Omental fat pad (tissue), 4 donors: ENCODE results near the gene SUPT3H. TPM values are rescaled to one million over a fixed set of nuclear protein-coding genes. Genes with fewer than 3 reads are reported as not detected.
"Not testable (repeated sequence)": the region's sequence is repeated elsewhere in the genome, so short reads cannot be mapped to it uniquely, and the experiment has no call there.

Experiments used
- ATAC-seq: fragments of 150-250 bp; one replicate; pipeline ENCODE4 v1.9.1; 2016; ENCODE audit warnings: mild to moderate bottlenecking, moderate library complexity; ENCODE audit not compliant: low FRiP score
- DNase-seq: peaks from one replicate; pipeline ENCODE4 v3.0.0-alpha.2; 2019; ENCODE audit warnings: low spot score
- total RNA-seq, 4 donors: library from RNA; depleted of rRNA; stranded (reverse); fragments of >200 nt; gene quantifications; one replicate each; pipeline ENCODE4 v1.1.0, GENCODE V29; 2016
- TF ChIP-seq, protein P1 (sequence below), 3 donors: fragments of 450-650 bp; IDR thresholded peaks; one replicate each; pipeline ENCODE4 v1.5.1; 2016 to 2017; ENCODE audit warnings: antibody characterized with exemption in 3 of 3, mild to moderate bottlenecking in 3 of 3, moderate library complexity in 2 of 3

SUPT3H gene
- total RNA-seq, 4 donors from 2014 or later = 2.2 to 8.4 (median 5.2) TPM

DNA sequence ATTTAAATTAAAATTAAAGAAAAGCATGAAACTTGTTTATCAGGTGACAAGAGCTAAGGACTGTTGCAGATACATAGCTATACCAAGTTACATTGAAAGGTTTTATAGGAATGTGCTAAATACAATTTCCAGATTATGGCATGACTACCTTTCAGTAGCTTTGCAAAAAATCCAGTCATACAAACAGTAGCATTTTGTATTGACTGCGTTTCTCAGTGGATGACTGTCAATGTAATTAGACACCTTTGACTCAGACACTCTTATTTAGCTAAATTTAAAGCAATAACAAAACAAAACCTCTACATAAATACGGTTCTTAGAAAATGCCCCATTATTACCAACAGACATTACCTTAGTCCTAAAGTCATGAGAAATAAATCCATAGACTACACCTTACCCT, 325.4 kb downstream of the SUPT3H start:
- DNase-seq (no peak), ATAC-seq (no peak)
- TF ChIP-seq, protein P1, sequence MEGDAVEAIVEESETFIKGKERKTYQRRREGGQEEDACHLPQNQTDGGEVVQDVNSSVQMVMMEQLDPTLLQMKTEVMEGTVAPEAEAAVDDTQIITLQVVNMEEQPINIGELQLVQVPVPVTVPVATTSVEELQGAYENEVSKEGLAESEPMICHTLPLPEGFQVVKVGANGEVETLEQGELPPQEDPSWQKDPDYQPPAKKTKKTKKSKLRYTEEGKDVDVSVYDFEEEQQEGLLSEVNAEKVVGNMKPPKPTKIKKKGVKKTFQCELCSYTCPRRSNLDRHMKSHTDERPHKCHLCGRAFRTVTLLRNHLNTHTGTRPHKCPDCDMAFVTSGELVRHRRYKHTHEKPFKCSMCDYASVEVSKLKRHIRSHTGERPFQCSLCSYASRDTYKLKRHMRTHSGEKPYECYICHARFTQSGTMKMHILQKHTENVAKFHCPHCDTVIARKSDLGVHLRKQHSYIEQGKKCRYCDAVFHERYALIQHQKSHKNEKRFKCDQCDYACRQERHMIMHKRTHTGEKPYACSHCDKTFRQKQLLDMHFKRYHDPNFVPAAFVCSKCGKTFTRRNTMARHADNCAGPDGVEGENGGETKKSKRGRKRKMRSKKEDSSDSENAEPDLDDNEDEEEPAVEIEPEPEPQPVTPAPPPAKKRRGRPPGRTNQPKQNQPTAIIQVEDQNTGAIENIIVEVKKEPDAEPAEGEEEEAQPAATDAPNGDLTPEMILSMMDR (IDR thresholded peaks at IDR 0.05) = no peak

DNA sequence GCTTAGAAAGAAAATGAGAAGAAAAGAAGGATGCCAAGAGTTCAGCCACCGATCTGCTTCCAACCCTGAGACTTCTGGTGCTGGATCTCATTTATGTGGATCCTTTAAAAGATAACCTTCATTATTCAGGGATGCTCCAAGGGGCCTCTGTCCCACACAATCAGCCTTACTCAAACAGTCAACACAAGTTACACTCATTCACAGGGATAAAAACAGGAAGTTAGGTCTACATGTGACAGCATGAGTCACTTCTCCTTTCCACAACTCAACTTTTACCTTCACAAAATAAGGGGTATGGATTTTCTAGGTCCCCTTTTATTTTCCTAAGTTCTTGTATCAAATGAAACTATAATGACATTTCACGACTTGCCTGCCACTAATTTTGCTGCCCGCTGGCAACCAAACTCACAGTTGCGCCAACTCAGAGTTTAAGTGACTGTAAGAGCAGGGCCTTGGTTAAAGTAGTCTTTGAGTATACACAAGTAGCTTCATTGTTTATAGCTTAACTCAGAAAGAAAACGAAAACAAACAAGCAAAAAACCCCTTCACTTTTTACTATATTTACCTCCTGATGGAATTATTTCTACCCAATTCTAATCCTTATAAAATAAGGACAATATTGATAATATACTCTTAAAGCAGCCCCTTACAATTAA, 328.4 kb downstream of the SUPT3H start:
- DNase-seq (no peak), ATAC-seq (no peak)
- TF ChIP-seq, protein P1 (IDR thresholded peaks at IDR 0.05) = no peak

DNA sequence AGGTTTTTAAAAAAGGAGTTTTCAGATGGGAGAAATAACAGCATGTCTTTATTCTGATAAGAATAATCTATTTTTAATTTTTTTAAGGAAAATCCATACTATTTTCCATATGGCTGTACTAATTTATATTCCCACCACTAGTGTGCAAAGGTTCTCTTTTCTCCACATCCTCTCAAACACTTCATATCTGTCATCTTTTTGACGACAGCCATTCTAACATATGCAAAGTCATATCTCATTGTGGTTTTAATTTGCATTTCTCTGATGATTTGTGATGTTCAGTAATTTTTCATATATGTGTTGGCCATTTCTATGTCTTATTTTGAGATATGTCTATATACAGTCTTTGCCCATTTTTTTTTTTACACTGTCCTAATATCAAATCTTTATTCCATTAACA, 330.2 kb downstream of the SUPT3H start:
- ATAC-seq (no peak), DNase-seq (no peak)
- TF ChIP-seq, protein P1 (IDR thresholded peaks at IDR 0.05) = no peak

DNA sequence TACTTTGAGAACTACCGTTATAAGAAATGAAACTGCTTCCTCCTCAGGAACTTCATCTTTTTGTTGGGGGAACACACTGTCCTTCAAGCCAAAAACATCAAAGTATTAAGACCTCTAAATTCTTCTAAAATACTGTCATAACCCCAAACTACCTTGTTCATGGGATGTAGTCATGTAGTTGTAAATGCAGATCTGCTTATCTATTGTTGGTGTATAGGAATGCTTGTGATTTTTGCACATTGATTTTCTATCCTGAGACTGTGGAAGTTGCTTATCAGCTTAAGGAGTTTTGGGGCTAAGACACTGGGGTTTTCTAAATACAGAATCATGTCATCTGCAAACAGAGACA, 332.5 kb downstream of the SUPT3H start:
- ATAC-seq (no peak), DNase-seq (no peak)
- TF ChIP-seq, protein P1 (IDR thresholded peaks at IDR 0.05) = no peak

DNA sequence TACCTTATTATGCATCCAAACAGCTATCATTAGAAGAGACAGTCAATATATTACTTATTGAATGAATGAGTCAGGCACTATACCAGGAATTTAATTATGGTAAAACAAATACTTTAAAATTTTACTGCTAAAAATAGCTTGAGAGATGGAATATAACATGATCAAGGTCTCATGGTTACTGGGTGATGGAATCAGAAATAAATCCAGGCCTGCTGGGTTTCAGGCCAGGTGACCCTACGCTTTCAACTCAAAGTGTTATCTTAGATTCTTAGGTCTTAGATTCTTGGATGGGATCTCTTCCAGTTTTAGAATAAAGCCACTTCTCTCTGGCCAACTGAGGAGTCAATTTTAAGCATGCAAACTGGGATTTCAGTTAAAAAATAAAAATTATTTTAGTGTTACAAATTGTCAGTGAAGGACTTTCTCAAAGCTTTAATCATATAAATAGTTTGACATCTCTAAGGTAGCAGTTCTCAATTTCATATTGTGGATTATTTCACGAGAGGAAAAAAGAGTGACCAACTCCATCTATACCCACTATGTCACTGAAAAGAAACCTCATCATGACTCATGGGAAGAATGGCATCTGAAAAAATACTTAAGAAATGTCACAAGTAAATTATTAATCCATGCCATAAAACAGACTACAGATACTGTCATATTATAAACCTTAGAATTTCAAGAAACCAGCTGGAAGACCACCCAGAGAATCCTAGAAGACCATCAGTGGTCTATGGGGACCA, 333.1 kb downstream of the SUPT3H start:
- TF ChIP-seq, protein P1 (IDR thresholded peaks at IDR 0.05) = no peak
- DNase-seq (no peak), ATAC-seq (no peak)

DNA sequence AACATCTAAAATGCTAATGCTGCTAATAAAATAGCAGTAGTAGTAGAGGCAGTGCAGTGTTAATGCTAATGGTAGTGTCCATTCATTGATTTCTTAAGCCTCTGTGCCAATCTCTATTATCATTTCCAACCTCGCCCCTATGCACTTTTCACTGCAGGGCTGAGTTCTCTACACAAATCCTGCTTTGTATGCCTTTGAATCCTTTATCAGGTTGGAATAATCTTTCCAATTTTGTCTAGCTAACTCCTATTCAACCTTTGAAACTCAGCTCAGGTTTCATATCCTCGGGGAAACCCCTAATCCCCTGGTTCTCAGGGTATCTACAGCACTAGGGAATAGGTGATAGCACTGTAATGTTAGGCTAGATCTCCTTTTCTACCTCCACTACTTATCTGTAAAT, 333.6 kb downstream of the SUPT3H start:
- DNase-seq (no peak), ATAC-seq (no peak)
- TF ChIP-seq, protein P1 (IDR thresholded peaks at IDR 0.05) = no peak

DNA sequence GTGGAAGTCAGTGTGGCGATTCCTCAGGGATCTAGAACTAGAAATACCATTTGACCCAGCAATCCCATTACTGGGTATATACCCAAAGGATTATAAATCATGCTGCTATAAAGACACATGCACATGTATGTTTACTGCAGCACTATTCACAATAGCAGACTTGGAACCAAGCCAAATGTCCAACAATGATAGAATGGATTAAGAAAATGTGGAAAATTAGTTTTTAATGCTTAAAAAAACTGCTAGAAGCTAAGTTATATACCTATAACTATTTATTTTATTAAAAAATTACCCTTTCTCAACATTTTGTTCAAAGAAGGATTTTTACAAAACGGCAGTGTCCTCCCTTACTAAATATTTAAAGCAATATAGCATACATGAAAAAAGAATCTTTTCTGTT, 335.1 kb downstream of the SUPT3H start:
- not testable (repeated sequence) for DNase-seq, ATAC-seq
